Measurements from ENCODE around the gene TADA3.

Gene TADA3

DNA sequence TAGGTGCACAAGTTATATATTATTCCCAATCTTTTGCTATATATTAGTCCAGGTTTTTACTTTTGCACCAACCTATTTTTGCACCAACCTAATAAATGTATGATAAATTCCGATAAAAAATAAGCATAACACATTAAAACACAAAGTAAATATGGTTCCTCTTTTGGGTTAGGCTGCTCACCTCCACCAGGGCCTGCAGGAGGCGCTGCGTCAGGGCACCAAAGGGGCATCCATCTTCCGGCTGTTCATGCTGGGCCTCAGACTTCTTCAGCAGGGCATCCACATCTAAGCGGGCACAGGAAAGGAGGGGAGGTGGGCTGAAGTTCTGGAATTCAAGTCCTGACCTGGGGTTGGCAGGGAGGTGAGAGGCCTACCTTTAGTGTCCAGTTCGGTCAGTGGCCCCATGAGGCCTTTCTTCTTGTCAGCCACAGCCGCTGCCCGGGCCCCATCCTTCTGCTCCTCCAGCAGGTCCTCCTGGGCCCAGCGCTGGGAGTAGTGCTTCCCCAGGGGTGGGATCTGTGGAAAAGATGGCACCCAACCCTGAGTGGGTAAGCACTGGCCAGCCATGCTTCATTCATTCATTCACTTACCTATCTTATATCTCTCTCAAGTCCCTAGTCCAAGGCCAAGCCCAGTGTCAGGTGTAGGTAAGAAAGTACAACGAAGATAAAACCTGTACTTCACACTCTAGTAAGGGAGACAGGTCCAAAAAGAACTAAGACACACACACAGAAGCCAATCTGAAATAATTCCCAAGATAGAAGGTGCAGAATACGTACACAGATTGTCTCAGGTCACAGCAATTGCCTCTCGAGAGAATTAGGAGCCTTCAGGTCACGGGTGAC, 5.2 kb downstream of the TADA3 start:
- Histone ChIP-seq H3K4me3 (ENCODE audit: low read length) (no peak overlapping the region), H3K27ac (ENCODE audit: low read length) (no peak overlapping the region), H3K79me2 (ENCODE audit: low read length) (peaks cover 6% of the 10 kb centered on the region; the same call in 1 of the 2 replicates), H3K36me3 (replicated peaks; ENCODE audit: insufficient read depth, low read length) (0 out of 2 replicates have a peak, but pooled peaks cover 2% of the 10 kb centered on the region), H3K9me3 (replicated peaks; ENCODE audit: insufficient read depth, low read length) (no peaks in the 10 kb centered on the region), H3K27me3 (replicated peaks; ENCODE audit: insufficient read depth, low read length) (no peaks in the 10 kb centered on the region), H3K4me1 (ENCODE audit: low read length) (no peaks in the 10 kb centered on the region), H4K20me1 (ENCODE audit: insufficient read depth, low read length) (no peaks in the 10 kb centered on the region), H3F3A (ENCODE audit: insufficient read depth, low read length) (no peaks in the 10 kb centered on the region), H3K9me2 (replicated peaks; ENCODE audit: insufficient read depth, low read length) (no peaks in the 10 kb centered on the region), H3K9ac (ENCODE audit: low read length) (no peak overlapping the region), H2AFZ (ENCODE audit: low read length) (no peak overlapping the region), H3K4me2 (ENCODE audit: low read depth, low read length) (no peak overlapping the region)
- TF ChIP-seq EZH2 (optimal IDR thresholded peaks at IDR 0.05; ENCODE audit: low read depth, low read length) (no peak), EZH2phosphoT487 (IDR thresholded peaks at IDR 0.05; ENCODE audit: low read length) (no peak)
- TF ChIP-seq, protein P1, sequence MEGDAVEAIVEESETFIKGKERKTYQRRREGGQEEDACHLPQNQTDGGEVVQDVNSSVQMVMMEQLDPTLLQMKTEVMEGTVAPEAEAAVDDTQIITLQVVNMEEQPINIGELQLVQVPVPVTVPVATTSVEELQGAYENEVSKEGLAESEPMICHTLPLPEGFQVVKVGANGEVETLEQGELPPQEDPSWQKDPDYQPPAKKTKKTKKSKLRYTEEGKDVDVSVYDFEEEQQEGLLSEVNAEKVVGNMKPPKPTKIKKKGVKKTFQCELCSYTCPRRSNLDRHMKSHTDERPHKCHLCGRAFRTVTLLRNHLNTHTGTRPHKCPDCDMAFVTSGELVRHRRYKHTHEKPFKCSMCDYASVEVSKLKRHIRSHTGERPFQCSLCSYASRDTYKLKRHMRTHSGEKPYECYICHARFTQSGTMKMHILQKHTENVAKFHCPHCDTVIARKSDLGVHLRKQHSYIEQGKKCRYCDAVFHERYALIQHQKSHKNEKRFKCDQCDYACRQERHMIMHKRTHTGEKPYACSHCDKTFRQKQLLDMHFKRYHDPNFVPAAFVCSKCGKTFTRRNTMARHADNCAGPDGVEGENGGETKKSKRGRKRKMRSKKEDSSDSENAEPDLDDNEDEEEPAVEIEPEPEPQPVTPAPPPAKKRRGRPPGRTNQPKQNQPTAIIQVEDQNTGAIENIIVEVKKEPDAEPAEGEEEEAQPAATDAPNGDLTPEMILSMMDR (IDR thresholded peaks at IDR 0.05; ENCODE audit: low read length) = peak; percentile 58
- no peak for DNase-seq

DNA sequence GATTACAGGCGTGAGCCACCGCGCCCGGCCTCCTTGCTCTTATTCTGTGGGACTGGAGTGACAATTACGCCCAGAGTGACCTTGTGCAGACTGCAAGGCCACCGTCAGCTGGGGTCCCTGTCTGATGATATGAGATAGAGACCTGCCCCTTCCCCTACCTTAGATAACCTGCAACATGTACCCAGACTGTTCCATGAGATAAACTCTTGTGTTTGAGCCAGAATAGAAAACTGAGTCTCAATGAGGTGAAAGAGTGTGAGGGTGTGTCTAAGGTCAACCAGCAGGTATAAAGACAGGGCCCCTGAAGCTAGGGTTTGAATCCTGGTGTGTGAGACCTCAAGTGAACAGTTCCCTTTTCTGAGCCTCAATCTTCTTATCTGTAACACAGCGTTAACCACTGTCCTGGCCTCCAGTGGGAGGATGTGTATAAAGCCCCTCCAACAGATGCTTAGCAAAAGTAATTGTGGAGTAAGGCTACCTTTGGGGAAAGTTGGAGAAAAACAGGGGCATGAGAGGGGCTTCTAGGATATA, 6.0 kb downstream of the TADA3 start:
- Histone ChIP-seq H3K36me3 (replicated peaks; ENCODE audit: insufficient read depth, low read length) (0 out of 2 replicates have a peak, but pooled peaks cover 2% of the 10 kb centered on the region), H3K9ac (ENCODE audit: low read length) (no peak overlapping the region), H3K9me3 (replicated peaks; ENCODE audit: insufficient read depth, low read length) (no peaks in the 10 kb centered on the region), H3K9me2 (replicated peaks; ENCODE audit: insufficient read depth, low read length) (no peaks in the 10 kb centered on the region), H3K4me2 (ENCODE audit: low read depth, low read length) (no peak overlapping the region), H3K27ac (ENCODE audit: low read length) (no peak overlapping the region), H2AFZ (ENCODE audit: low read length) (no peak overlapping the region), H4K20me1 (ENCODE audit: insufficient read depth, low read length) (no peaks in the 10 kb centered on the region), H3K4me3 (ENCODE audit: low read length) (no peak overlapping the region), H3K79me2 (ENCODE audit: low read length) (no peaks in the 10 kb centered on the region), H3F3A (ENCODE audit: insufficient read depth, low read length) (no peaks in the 10 kb centered on the region), H3K4me1 (ENCODE audit: low read length) (no peaks in the 10 kb centered on the region), H3K27me3 (replicated peaks; ENCODE audit: insufficient read depth, low read length) (no peaks in the 10 kb centered on the region)
- DNase-seq = no peak
- TF ChIP-seq EZH2phosphoT487 (IDR thresholded peaks at IDR 0.05; ENCODE audit: low read length) = no peak
- no peak for TF ChIP-seq EZH2 (optimal IDR thresholded peaks at IDR 0.05; ENCODE audit: low read depth, low read length)
- TF ChIP-seq, protein P1 (IDR thresholded peaks at IDR 0.05; ENCODE audit: low read length) = no peak

DNA sequence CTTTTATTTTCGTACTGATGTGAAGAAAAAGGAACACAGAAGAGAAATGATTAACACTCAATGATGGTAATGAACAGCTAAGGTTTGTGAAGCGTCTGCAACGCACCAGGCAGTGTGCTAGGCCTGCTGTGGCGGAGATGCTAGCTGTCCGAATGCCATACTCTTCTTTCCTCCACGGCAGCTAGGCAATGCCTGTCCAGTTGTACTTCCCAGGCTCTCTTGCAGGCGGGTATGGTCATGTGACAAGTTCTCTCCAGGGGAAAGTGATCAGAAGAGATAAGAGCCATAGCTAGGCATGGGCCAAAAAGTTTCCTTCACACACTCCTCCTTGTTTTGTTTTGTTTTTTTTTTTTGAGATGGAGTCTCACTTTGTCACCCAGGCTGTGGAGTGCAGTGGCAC, 6.7 kb downstream of the TADA3 start:
- Histone ChIP-seq H3K9me2 (replicated peaks; ENCODE audit: insufficient read depth, low read length) (no peaks in the 10 kb centered on the region), H3K27me3 (replicated peaks; ENCODE audit: insufficient read depth, low read length) (no peaks in the 10 kb centered on the region), H3F3A (ENCODE audit: insufficient read depth, low read length) (no peaks in the 10 kb centered on the region), H3K4me1 (ENCODE audit: low read length) (no peaks in the 10 kb centered on the region), H3K4me2 (ENCODE audit: low read depth, low read length) (no peak overlapping the region), H3K36me3 (replicated peaks; ENCODE audit: insufficient read depth, low read length) (0 out of 2 replicates have a peak, but pooled peaks cover 2% of the 10 kb centered on the region), H3K9me3 (replicated peaks; ENCODE audit: insufficient read depth, low read length) (no peaks in the 10 kb centered on the region), H2AFZ (ENCODE audit: low read length) (no peak overlapping the region), H3K79me2 (ENCODE audit: low read length) (no peaks in the 10 kb centered on the region), H3K27ac (ENCODE audit: low read length) (no peak overlapping the region), H3K4me3 (ENCODE audit: low read length) (no peak overlapping the region), H4K20me1 (ENCODE audit: insufficient read depth, low read length) (no peaks in the 10 kb centered on the region), H3K9ac (ENCODE audit: low read length) (no peak overlapping the region)
- TF ChIP-seq EZH2 (optimal IDR thresholded peaks at IDR 0.05; ENCODE audit: low read depth, low read length) (no peak), EZH2phosphoT487 (IDR thresholded peaks at IDR 0.05; ENCODE audit: low read length) (no peak)
- TF ChIP-seq, protein P1 (IDR thresholded peaks at IDR 0.05; ENCODE audit: low read length) = no peak
- no peak for DNase-seq

Data from MM.1S (cell line).